KMS-11 (cell line): ENCODE measurements around the gene SIRPD.

ENCODE experiments used
- H2AFZ ChIP-seq: fragments of 200-600 bp; sonication (generic); 2 replicates; pipeline ENCODE4 v1.6.1; 2016; ENCODE audit warnings: antibody characterized with exemption, mixed run types, low read depth
- H3K27ac ChIP-seq: fragments of 200-600 bp; sonication (generic); 2 replicates; pipeline ENCODE4 v1.6.1; 2016; ENCODE audit warnings: mild to moderate bottlenecking, mixed run types
- H3K27me3 ChIP-seq: fragments of 200-600 bp; sonication (generic); 2 replicates; pipeline ENCODE4 v1.6.1; 2017; ENCODE audit warnings: mild to moderate bottlenecking, low read depth, mixed run types, moderate library complexity; ENCODE audit not compliant: insufficient read depth
- H3K36me3 ChIP-seq: fragments of 200-600 bp; sonication (generic); 2 replicates; pipeline ENCODE4 v1.6.1; 2017; ENCODE audit warnings: mild to moderate bottlenecking, mixed run types; ENCODE audit not compliant: insufficient read depth
- H3K4me1 ChIP-seq: fragments of 200-600 bp; sonication (generic); 2 replicates; pipeline ENCODE4 v1.6.1; 2016; ENCODE audit warnings: mild to moderate bottlenecking, low read depth, mixed run types; ENCODE audit not compliant: poor library complexity, severe bottlenecking
- H3K4me2 ChIP-seq: fragments of 200-600 bp; sonication (generic); 2 replicates; pipeline ENCODE4 v1.7.0; 2016; ENCODE audit warnings: mild to moderate bottlenecking, mixed run types
- H3K4me3 ChIP-seq: fragments of 200-600 bp; sonication (generic); IDR thresholded peaks from 2 replicates; pipeline ENCODE4 v1.6.1; 2017; ENCODE audit warnings: low read depth, low read length, mixed read lengths; ENCODE audit not compliant: insufficient read depth
- H3K79me2 ChIP-seq: fragments of 200-600 bp; sonication (generic); 2 replicates; pipeline ENCODE4 v1.6.1; 2016; ENCODE audit warnings: low read depth, mixed run types; ENCODE audit not compliant: insufficient read depth
- H3K9ac ChIP-seq: fragments of 200-600 bp; sonication (generic); 2 replicates; pipeline ENCODE4 v1.6.1; 2016; ENCODE audit warnings: mild to moderate bottlenecking, mixed run types
- H4K20me1 ChIP-seq: fragments of 200-600 bp; sonication (generic); 2 replicates; pipeline ENCODE4 v1.6.1; 2016; ENCODE audit warnings: mild to moderate bottlenecking, mixed run types; ENCODE audit not compliant: insufficient read depth
- CTCF ChIP-seq: fragments of 200-600 bp; sonication (generic); conservative IDR thresholded peaks from 2 replicates; pipeline ENCODE4 v1.6.1; 2017; ENCODE audit warnings: low read depth, mild to moderate bottlenecking, antibody characterized with exemption, low read length, moderate library complexity, mixed read lengths

Gene SIRPD

DNA sequence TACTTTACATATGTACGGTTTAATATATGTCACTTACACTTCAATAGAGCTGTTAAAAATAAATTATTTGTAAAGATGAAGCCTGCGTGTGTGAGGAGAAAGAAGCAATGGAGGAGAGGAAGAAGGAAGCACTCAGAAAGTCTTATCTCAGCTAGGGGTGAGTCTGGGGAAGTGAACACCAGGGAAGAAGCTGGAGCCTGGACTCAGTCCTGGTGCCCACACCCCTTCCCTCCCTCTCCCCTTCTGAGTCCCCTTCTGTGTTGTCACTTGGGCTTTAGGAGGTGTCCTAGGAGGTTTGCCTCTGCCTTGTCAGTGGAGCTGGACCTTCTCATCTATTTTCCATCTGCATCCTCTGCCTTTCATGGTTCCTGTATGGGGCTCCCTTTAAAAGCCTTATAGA lies 68.2 kb downstream of the SIRPD start:
- Histone ChIP-seq H3K27me3 (no peaks in the 10 kb centered on the region), H3K4me2 (no peak overlapping the region), H3K4me3 (no peak overlapping the region), H3K36me3 (no peaks in the 10 kb centered on the region), H3K9ac (no peak overlapping the region), H2AFZ (no peak overlapping the region), H3K4me1 (no peaks in the 10 kb centered on the region), H4K20me1 (no peaks in the 10 kb centered on the region), H3K79me2 (no peaks in the 10 kb centered on the region), H3K27ac (no peak overlapping the region)
- no peak for TF ChIP-seq CTCF

- Histone ChIP-seq H3K27ac (no peak overlapping the region), H3K36me3 (no peaks in the 10 kb centered on the region), H3K4me2 (no peak overlapping the region), H4K20me1 (no peaks in the 10 kb centered on the region), H3K79me2 (no peaks in the 10 kb centered on the region), H3K4me1 (no peaks in the 10 kb centered on the region), H2AFZ (no peak overlapping the region), H3K4me3 (no peak overlapping the region), H3K27me3 (no peaks in the 10 kb centered on the region), H3K9ac (no peak overlapping the region)
- TF ChIP-seq CTCF, result no peak
Measured at GRCh38 chr20:1486566-1486965, 70.9 kb downstream of the SIRPD start.

GRCh38 chr20:1484438-1485116 lies 72.9 kb downstream of the SIRPD start:
- TF ChIP-seq CTCF, result no peak
- H3K9ac ChIP-seq, result no peak overlapping the region
- H2AFZ ChIP-seq, result no peak overlapping the region
- H3K36me3 ChIP-seq, result no peaks in the 10 kb centered on the region
- H3K4me3 ChIP-seq, result no peak overlapping the region
- no peaks in the 10 kb centered on the region for H3K4me1 ChIP-seq
- no peak overlapping the region for H3K4me2 ChIP-seq
- no peak overlapping the region for H3K27ac ChIP-seq
- H3K79me2 ChIP-seq, result no peaks in the 10 kb centered on the region
- H3K27me3 ChIP-seq, result no peaks in the 10 kb centered on the region
- no peaks in the 10 kb centered on the region for H4K20me1 ChIP-seq
